Right cardiac atrium (tissue), 5 donors: Measurements from ENCODE around the gene PACS1. TPM values are rescaled to one million over a fixed set of nuclear protein-coding genes. Genes with fewer than 3 reads are reported as not detected.

Source experiments
- ATAC-seq, 2 donors: fragments of 200-7000 bp; cut with Tn5 transposase; one replicate each; pipeline versions ENCODE4 v1.8.0 to v1.9.1; 2020; ENCODE audit warnings: moderate library complexity in 2 of 2, mild to moderate bottlenecking in 1 of 2
- DNase-seq, 3 donors: peaks; one replicate each; pipeline ENCODE4 v3.0.0-alpha.2; 2020
- H3K27ac ChIP-seq: one replicate; pipeline ENCODE4 v1.5.1; 2013; ENCODE audit warnings: mild to moderate bottlenecking, low read length, control low read depth, moderate library complexity
- H3K27me3 ChIP-seq: one replicate; pipeline ENCODE4 v1.6.1; 2013; ENCODE audit not compliant: control insufficient read depth, insufficient read depth
- H3K4me1 ChIP-seq: one replicate; pipeline ENCODE4 v1.6.1; 2013; ENCODE audit warnings: low read length; ENCODE audit not compliant: control insufficient read depth, insufficient read depth
- H3K4me3 ChIP-seq: one replicate; pipeline ENCODE4 v1.5.1; 2013; ENCODE audit warnings: low read length, control low read depth
- H3K9me3 ChIP-seq: one replicate; pipeline ENCODE4 v1.6.1; 2013; ENCODE audit warnings: low read length; ENCODE audit not compliant: control insufficient read depth
- WGBS: extraction: QIAGEN DNeasy Blood & Tissue Kit; methylation state at CpG from one replicate; pipeline ENCODE4 v1.1.7; 2013; 5-methylcytosine and 5-hydroxymethylcytosine counted together
- intact Hi-C, 4 donors: fragments of 100-400 bp; cut with DNase I; formaldehyde crosslinking; loops; one replicate each; pipeline versions ENCODE4 v1.11.0 to v1.14.0; 2022 to 2023
- polyA plus RNA-seq: library from polyadenylated mRNA; stranded (reverse); fragments of 200-250 nt; gene quantifications from one replicate; pipeline ENCODE4 v1.2.3, GENCODE V29; 2013
- total RNA-seq, 4 donors: library from RNA; stranded (reverse); fragmentation: NEBNext Ultra II Directional; extraction: Animal tissue kit (Norgen Biotek cat#: 25700); gene quantifications; one replicate each; pipeline ENCODE4 v1.2.1, GENCODE V29; 2021
- donor health status: healthy with polysubstance abuse.
- donor health status: DM: no; HTN: yes; CAD: no.
- donor health status: DM: no; HTN: no; CAD: no.
- donor health status: DM: no; HTN: yes; CAD: no; lungs with severe emphysema.
- donor health status: DM: yes; HTN: yes; CAD: no.

PACS1 gene
- total and polyA plus RNA-seq, 5 donors: 30.9 to 82.5 (median 52.0) TPM

DNA sequence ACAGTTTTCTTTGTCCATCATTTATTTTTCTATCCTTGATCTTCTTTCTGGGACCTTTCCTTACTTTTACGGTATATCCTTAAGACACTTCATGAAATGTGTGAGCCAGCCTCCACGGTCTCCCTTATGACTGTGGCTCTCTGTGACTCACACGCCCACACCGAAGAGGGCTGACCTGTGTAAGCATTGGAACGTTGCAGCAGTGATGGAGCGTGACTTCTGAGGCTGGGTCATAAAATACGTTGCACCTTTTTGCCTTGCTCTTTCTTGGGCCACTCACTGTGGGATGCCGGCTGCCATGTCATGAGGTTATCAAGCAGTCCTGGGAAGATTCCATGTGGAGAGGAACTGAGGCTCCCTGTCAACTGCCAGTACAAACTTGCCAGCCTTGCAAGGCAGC, 102.1 kb downstream of the PACS1 start:
- DNase-seq: no peak
- Histone ChIP-seq H3K27ac (no peak overlapping the region), H3K27me3 (no peaks in the 10 kb centered on the region), H3K4me3 (no peak overlapping the region), H3K4me1 (no peaks in the 10 kb centered on the region), H3K9me3 (no peaks in the 10 kb centered on the region)
- no peak for ATAC-seq
- intact Hi-C loops: no loop called here
- WGBS: 71% methylated on average over 8 of the region's 8 CpGs

DNA sequence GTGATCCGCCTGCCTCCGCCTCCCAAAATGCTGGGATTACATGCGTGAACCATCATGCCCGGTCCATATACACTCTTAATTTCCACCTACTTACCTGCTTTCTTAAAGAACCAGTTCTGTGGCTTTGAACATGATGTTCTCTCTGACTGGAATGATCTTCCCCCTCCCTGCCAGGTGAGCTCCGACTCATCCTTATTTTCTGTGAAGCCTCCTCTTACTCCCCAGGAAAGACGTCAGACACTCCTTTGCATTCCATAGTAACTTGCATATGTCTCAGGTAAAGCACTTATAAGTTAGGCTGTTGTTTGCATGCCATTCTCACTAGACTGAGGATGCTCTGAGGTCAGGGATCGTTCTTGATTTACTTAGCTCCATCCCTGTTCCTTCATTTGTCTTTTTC, 106.6 kb downstream of the PACS1 start:
- no peak overlapping the region for H3K4me3 ChIP-seq
- 92% methylated on average over 7 of the region's 7 CpGs for WGBS
- no peak for DNase-seq
- H3K27ac ChIP-seq: no peak overlapping the region
- no peaks in the 10 kb centered on the region for H3K27me3 ChIP-seq
- no peak for ATAC-seq
- H3K9me3 ChIP-seq: no peaks in the 10 kb centered on the region
- intact Hi-C loops: no loop called here
- H3K4me1 ChIP-seq: no peaks in the 10 kb centered on the region

DNA sequence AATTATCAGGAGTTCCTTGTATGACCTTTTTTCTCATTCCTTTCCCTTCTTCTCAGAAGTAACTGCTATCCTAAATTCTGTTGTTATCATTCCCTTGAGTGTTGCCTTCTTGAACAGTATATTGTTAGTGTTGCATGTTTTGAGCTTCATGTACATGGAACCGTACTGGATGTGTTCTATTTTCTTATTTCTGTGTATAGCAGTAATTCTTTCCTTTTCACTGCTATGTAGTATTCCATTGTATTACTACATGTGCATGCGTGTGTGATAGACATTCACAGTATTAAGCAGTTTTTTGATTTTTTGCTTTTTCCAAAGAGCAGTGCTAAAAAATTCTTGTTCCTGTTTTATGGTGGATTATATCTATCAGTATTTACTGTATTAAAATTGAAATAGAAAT, 108.1 kb downstream of the PACS1 start:
- Histone ChIP-seq H3K4me3 (no peak overlapping the region), H3K27me3 (no peaks in the 10 kb centered on the region), H3K4me1 (no peaks in the 10 kb centered on the region), H3K9me3 (no peaks in the 10 kb centered on the region), H3K27ac (no peak overlapping the region)
- intact Hi-C loops: no loop called here
- no peak for DNase-seq
- ATAC-seq: no peak
- WGBS: 96% methylated on average over 2 of the region's 2 CpGs

- DNase-seq (no peak), ATAC-seq (no peak)
- no peak overlapping the region for H3K4me3 ChIP-seq
- no peak overlapping the region for H3K27ac ChIP-seq
- H3K4me1 ChIP-seq: no peaks in the 10 kb centered on the region
- intact Hi-C loops: no loop called here
- H3K27me3 ChIP-seq: no peaks in the 10 kb centered on the region
- no peaks in the 10 kb centered on the region for H3K9me3 ChIP-seq
Measured at GRCh38 chr11:66178871-66179270, 108.8 kb downstream of the PACS1 start.

- H3K27me3 ChIP-seq: no peaks in the 10 kb centered on the region
- H3K4me1 ChIP-seq: peaks cover 1% of the 10 kb centered on the region
- DNase-seq (no peak), ATAC-seq (no peak)
- H3K9me3 ChIP-seq: no peaks in the 10 kb centered on the region
- intact Hi-C loops: no loop called here
- no peak overlapping the region for H3K27ac ChIP-seq
- 85% methylated on average over 2 of the region's 2 CpGs for WGBS
- H3K4me3 ChIP-seq: no peak overlapping the region
Measured at GRCh38 chr11:66181632-66182315, 111.7 kb downstream of the PACS1 start.

DNA sequence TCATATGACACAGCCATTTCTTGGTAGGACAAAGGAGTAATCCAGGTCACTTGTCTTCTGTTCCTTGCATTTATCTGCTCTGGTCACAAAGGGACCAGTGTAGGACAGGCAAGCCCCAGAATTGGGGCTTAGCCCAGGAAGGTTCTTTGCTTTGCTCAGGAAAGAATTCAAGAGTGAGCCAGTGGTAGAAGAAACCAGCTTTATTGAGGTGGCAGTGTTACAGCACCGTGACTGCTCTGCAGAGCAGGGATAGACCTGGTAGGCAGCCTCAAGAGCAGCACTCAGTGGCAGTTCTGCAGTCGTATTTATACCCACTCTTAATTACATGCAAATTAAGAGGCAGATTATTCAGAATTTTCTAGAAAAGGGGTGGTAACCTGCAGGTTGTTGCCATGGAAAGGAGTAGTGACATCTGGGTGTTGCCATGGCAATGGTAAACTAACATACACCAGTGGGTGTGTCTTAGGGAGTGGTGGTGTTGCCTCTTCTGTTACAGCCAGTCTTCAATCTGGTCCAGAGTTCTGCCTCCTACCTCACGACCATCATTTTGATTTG, 113.5 kb downstream of the PACS1 start:
- intact Hi-C loops: no loop called here
- no peak overlapping the region for H3K27ac ChIP-seq
- peaks cover 2% of the 10 kb centered on the region for H3K4me1 ChIP-seq
- ATAC-seq: no peak
- no peak overlapping the region for H3K4me3 ChIP-seq
- H3K9me3 ChIP-seq: no peaks in the 10 kb centered on the region
- WGBS: 85% methylated on average over 3 of the region's 3 CpGs
- no peaks in the 10 kb centered on the region for H3K27me3 ChIP-seq
- no peak for DNase-seq

DNA sequence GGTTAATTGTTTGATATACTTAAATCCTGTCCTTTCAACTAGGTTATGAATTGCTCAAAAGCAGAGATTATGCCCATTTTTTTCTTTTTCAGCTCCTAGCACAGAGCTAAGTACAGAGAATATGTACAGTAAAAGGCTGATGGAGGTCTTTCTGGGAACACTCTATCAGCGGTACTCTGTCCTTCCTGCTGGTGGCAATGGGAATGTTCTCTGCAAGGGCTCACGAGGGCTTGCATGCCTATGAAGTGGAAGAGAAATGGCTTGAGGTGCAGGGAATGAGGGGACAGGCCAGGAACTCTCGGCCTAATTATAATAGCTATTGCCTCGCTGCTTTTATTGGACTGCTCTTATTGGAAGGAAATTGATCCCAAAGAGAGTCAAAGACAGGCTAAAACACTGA, 114.7 kb downstream of the PACS1 start:
- Histone ChIP-seq H3K4me1 (peaks cover 2% of the 10 kb centered on the region), H3K9me3 (no peaks in the 10 kb centered on the region), H3K4me3 (no peak overlapping the region), H3K27ac (no peak overlapping the region), H3K27me3 (no peaks in the 10 kb centered on the region)
- DNase-seq: no peak
- ATAC-seq: no peak
- WGBS: 87% methylated on average over 4 of the region's 4 CpGs
- intact Hi-C loops: no loop called here

- 94% methylated on average over 6 of the region's 6 CpGs for WGBS
- ATAC-seq (no peak), DNase-seq (no peak)
- Histone ChIP-seq H3K27ac (no peak overlapping the region), H3K27me3 (no peaks in the 10 kb centered on the region), H3K4me3 (no peak overlapping the region), H3K4me1 (peaks cover 2% of the 10 kb centered on the region), H3K9me3 (no peaks in the 10 kb centered on the region)
- intact Hi-C loops: no loop called here
Measured at GRCh38 chr11:66186470-66186869, 116.4 kb downstream of the PACS1 start.

DNA sequence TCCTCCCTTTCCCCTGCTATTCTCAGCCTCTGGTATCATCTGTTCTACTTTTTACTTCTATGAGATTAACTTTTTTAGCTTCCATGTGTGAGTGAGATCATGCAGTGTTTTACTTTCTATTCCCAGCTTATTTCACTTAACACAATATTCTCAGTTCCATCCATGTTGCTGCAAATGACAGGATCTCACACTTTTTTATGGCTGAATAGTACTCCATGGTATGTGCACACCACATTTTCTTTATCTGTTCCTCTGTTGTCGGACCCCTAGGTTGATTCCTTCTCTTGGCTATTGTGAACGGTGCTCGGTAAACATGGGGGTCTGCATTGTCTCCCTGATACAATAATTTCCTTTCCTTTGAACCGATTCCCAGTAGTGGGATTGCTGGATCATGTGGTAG, 117.4 kb downstream of the PACS1 start:
- Histone ChIP-seq H3K9me3 (no peaks in the 10 kb centered on the region), H3K4me1 (peaks cover 2% of the 10 kb centered on the region), H3K27me3 (no peaks in the 10 kb centered on the region), H3K27ac (no peak overlapping the region), H3K4me3 (no peak overlapping the region)
- WGBS: 95% methylated on average over 4 of the region's 4 CpGs
- ATAC-seq (no peak), DNase-seq (no peak)
- intact Hi-C loops: no loop called here

DNA sequence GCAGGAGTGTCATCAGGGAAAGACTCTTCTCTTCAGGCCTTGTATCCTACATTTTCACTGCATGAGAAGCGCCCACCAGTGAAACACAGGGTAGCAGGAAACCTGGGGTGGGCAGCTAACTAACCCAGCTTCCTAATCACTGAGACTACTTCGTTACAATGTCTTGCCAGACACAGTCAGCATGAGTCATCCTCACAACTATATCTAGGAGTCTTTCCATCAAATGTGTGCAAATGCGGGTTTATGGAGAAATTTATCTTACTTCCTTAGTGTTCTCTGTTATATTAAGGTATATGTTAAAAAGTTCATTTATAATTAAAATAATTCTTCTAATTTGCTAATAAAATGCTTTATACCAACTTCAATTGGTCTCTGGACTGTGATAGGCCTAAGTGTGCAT, 118.5 kb downstream of the PACS1 start:
- Histone ChIP-seq H3K4me3 (no peak overlapping the region), H3K27ac (no peak overlapping the region), H3K4me1 (peaks cover 2% of the 10 kb centered on the region), H3K27me3 (no peaks in the 10 kb centered on the region), H3K9me3 (no peaks in the 10 kb centered on the region)
- ATAC-seq (no peak), DNase-seq (no peak)
- 75% methylated on average over 3 of the region's 3 CpGs for WGBS
- intact Hi-C loops: no loop called here

GRCh38 chr11:66189031-66189745, 119.1 kb downstream of the PACS1 start:
- Histone ChIP-seq H3K4me3 (no peak overlapping the region), H3K27ac (no peak overlapping the region), H3K9me3 (no peaks in the 10 kb centered on the region), H3K4me1 (peaks cover 2% of the 10 kb centered on the region), H3K27me3 (no peaks in the 10 kb centered on the region)
- DNase-seq (no peak), ATAC-seq (no peak)
- 90% methylated on average over 8 of the region's 8 CpGs for WGBS
- intact Hi-C loops: no loop called here
